ENCODE measurements around the gene SPAG4.

SPAG4 gene

GRCh38 chr20:35621560-35621946 lies 5.9 kb downstream of the SPAG4 start:
- DNase-seq (ENCODE audit: low read depth): no peak

GRCh38 chr20:35625584-35626385 lies 10.2 kb downstream of the SPAG4 start:
- DNase-seq (ENCODE audit: low read depth): no peak

- no peak for DNase-seq (ENCODE audit: low read depth)
Measured at GRCh38 chr20:35626386-35627001, 10.9 kb downstream of the SPAG4 start.

DNA sequence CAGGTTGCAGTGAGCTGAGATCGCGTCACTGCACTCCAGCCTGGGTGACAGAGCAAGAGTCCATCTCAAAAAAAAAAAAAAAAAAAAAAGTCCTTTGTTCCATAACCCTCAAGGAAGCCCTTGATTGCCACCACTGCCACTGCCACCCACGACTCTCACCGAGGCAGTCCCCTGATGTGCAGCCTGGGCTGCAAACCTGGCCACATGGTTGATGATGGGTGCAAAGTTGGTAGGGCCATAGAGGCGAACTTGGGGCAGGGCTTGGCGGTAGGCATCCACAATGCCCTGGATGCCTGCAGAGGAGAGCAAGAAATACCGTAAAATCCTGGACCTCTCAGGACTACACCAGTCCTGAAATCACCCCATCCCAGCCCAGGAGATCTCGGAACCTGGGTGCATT lies 11.5 kb downstream of the SPAG4 start:
- DNase-seq (ENCODE audit: low read depth): no peak

DNA sequence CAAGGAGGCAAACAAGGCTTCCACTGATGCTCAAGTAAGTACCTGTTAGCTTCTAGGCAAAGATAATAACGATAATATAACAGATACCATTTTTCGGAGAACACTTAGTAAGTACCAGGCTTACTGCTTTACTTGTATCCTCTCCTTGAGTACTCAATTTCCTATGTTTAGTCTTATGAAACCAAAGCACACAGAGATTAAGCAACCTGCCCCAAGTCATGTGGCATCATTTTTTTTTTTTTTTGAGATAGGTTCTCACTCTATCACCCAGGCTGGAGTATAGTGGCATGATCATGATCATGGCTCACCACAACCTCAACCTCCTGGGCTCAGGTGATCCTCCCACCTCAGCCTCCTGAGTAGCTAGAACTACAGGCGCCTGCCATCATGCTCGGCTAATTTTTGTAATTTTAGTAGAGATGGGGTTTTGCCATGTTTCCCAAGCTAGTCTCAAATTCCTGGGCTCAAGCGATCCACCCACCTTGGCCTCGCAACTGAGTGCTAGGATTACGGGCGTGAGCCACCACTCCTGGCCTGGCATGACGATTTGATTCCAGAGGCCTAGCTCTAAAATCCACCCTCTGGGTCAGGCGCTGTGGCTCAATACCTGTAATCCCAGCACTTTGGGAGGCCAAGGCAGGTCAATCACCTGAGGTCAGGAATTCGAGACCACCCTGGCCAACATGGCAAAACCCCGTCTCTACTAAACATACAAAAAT lies 14.0 kb downstream of the SPAG4 start:
- no peak for DNase-seq (ENCODE audit: low read depth)

DNA sequence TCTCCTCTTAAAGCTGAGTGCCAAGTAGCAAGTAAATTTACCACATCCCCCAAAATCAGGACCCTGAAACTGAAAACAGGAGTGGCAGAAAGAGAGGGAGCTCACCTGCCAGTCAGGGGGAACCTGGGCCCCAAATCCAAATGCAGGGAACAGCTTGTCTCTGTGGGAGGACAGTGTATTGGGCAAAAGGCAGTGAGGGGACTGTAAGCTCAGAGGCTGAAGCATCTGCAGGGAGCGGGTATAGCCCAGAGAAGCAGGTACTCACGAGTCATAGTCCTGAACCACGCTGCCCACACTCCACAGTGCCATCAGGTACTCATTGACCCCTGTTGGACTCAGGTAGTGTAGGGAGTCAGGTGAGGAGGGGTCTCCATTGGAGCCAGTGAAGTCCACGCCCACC lies 15.0 kb downstream of the SPAG4 start:
- DNase-seq (ENCODE audit: low read depth): no peak

DNA sequence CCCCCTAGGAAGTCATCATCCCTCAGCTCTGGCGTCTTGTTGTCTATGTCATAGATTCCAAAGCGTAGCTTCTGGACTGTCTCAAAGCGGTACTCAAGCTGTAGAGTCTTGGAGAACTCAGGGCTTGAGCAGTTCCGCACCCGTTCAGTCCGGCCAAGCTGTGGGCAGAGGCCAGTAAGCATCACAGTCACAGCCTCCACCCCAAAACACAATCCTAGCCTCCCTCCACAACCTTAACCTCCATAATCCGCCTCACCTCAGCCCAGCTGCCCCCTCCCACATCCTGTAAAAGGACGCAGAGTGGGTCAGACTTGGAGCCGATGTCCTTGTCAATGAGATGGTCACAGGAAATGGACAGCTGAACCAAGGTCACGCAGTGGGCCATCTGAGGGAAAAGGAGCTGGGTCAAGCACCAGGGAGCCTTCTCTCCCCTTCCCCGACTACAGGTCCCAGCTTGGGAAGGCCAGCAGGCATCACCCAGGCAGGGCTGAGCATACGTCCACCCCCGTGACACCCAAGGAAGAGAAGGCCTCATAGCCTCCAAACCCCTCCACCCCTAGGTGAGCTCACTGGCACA lies 17.0 kb downstream of the SPAG4 start:
- DNase-seq (ENCODE audit: low read depth): no peak

DNA sequence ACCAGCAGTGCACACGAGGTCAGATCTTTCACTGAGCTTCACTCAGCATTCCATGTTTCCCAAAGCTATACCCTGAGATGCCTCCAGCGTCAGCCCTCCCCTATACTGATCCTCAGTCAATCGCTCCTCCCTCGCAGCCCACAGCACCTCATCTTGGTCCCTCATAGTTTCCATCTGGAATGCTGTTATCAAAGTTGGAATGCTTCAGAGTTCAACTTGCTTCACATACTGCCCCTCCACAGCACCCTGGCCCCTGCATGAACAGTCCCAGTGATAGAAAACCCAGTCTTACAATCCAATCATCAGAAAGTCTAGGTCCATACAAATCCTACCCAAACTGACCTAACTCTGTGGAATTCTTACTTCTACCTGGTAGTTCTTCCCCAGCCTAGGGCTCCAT lies 20.0 kb downstream of the SPAG4 start:
- DNase-seq (ENCODE audit: low read depth): no peak

- DNase-seq (ENCODE audit: low read depth): no peak
Measured at GRCh38 chr20:35636095-35636494, 20.5 kb downstream of the SPAG4 start.

DNA sequence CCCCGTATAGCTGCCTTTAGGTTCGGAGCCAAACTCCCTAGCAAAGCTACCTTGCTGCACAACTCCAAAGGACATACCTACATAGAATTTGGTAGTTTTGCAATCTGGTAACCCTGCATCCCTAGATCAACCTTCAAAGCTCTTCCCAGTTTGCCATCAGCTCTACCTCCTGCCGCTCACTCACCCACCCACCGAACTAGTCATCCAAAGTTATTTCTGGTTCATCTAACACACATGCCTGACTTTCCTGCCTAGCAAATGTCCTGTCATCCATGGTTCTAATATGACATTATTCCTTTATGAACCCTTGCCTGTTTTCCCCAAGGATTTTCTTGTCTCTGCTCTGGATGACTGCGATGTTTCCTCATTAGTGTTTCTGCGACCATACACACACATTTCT lies 21.6 kb downstream of the SPAG4 start:
- DNase-seq (ENCODE audit: low read depth): no peak

DNA sequence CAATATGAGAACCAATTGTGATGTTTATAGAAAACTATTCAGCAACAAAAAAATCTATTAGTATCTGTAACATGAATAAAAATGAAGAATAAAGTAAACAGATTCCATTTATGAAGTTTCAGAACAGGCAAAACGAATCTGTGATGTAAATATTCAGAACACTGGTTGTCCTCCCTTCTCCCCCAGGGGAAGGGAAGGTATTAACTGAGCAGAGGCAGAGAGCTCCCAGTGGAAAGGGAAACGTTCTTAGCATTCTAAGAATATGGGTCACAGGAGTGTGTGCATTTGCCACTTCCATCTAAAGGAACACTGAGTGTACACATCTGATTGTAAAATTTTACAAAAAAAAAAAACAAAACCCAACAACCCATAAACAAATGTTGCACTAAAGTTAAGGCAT lies 23.1 kb downstream of the SPAG4 start:
- DNase-seq (ENCODE audit: low read depth): no peak

- DNase-seq (ENCODE audit: low read depth): no peak
Measured at GRCh38 chr20:35640724-35641123, 25.1 kb downstream of the SPAG4 start.

- no peak for DNase-seq (ENCODE audit: low read depth)
Measured at GRCh38 chr20:35641743-35642142, 26.1 kb downstream of the SPAG4 start.

GRCh38 chr20:35643045-35643444 lies 27.4 kb downstream of the SPAG4 start:
- no peak for DNase-seq (ENCODE audit: low read depth)

- no peak for DNase-seq (ENCODE audit: low read depth)
Measured at GRCh38 chr20:35644806-35645205, 29.2 kb downstream of the SPAG4 start.

- DNase-seq (ENCODE audit: low read depth): no peak
Measured at GRCh38 chr20:35648836-35649235, 33.2 kb downstream of the SPAG4 start.

- DNase-seq (ENCODE audit: low read depth): no peak
Measured at GRCh38 chr20:35650632-35651031, 35.0 kb downstream of the SPAG4 start.

- no peak for DNase-seq (ENCODE audit: low read depth)
Measured at GRCh38 chr20:35651958-35652357, 36.3 kb downstream of the SPAG4 start.

- DNase-seq (ENCODE audit: low read depth): no peak
Measured at GRCh38 chr20:35652641-35653429, 37.2 kb downstream of the SPAG4 start.

DNA sequence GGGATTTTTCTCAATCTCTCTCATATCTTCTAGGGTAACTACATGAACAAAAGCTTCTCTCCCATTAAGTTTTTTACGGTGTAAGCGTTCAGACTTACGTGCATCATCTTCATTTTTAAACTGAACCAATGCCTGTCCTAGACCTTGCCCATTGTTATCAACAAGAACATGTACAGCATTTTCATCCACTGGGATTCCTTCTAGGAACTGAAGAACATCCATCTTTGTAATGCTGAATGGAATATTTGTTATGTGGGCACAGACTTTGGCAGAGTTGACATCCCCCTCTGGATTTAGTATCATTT lies 37.8 kb downstream of the SPAG4 start:
- no peak for DNase-seq (ENCODE audit: low read depth)

DNA sequence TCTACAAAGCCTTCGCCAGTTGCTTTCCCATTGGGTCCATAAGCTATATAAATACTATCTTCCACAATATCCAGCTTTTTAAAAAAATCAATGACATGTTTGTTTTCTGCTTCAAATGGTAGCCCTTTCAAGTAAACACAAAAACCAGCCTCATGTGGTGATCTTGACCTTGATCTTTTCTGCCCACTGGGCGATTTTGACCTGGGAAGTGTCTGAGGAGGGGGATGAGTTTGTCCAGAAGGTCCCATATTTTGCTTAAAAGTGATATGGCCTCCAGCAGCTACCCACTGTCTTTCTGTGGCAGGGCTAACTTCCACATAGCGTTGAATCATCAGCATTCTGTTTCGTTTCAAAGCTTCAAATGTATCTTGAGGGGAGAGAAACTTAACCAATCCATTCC lies 38.3 kb downstream of the SPAG4 start:
- DNase-seq (ENCODE audit: low read depth): no peak

DNA sequence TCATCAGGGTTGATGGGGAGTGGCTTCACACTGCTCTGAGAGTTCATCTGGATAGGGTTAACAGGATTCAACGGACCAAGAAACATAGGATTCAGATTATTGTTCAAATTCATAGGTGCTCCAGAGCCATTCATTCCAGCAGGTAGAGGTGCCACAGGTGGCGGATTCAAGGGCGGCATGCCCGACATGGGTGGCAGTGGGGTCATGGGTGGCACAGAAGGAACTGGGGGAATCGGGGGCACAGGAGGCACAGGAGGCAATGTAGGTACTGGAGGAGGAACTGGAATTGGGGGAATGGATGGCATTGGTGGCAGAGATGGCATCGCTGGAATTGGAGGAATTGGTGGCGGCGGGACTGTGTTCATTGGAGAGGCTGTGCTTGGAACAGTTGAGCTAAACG lies 38.8 kb downstream of the SPAG4 start:
- no peak for DNase-seq (ENCODE audit: low read depth)

Data from stromal cell of bone marrow (primary cell).